Activated CD8-positive, alpha-beta memory T cell treated with anti-CD3 and anti-CD28 coated beads for 36 hours (primary cell): Measurements from ENCODE around the gene CDK3. TPM values are rescaled to one million over a fixed set of nuclear protein-coding genes. Genes with fewer than 3 reads are reported as not detected.

Source experiments
- CTCF ChIA-PET: fragments of 350-600 bp; sonication (Branson Sonifier 250); formaldehyde crosslinking; loops from one replicate; lab custom pipeline; 2021; ENCODE audit warnings: antibody characterized with exemption; lab: Charles Lee
- POLR2A ChIA-PET: fragments of 350-600 bp; sonication (Branson Sonifier 250); formaldehyde crosslinking; loops from one replicate; lab custom pipeline; 2021; ENCODE audit warnings: antibody characterized with exemption; lab: Charles Lee
- total RNA-seq, 2 experiments: library from RNA; stranded (reverse); gene quantifications; one replicate each; pipeline ENCODE4 v1.2.3, GENCODE V29; 2021

CDK3 gene
- total RNA-seq, 2 experiments from 2014 or later = 4.1 to 5.1 TPM

DNA sequence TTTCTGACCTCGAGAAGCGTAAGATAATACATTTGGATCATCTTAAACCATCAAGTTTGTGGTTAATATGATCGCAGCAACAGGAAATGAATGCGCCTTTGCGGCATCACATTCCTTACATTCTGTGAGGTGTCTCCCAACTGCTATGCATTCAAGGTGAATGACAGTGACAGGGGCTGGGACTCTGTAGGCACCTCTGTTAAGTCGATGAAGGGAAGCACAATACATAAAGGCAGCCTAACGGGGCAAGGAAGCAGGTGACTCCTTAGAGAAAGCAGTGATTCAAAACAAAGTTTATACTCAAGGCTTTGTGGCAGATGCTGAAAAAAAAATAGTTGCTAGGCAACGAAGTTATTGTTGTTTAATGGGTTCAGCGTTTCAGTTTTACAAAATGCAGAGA, 48.1 kb downstream of the CDK3 start:
- ChIA-PET POLR2A (no interaction called here), CTCF (no interaction called here)

DNA sequence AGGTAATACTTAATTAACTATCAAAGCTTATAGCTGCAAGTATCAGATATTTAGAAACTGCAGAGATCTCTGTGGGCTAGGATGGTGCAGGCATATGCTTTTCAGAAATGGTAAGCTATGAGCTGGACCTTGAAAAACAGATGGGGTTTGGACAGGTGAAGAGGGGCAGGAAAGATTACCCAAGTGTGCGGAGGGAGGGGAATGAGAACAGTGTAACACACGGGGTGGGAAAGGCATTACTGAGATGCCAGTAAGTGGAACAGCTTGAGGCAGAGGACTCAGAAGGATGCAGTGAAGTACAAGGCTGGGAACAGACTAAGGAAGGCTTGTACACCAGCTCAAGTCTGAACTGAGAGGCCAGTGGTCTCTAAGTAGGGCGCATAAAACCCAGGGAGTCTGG, 48.6 kb downstream of the CDK3 start:
- ChIA-PET POLR2A (no interaction called here), CTCF (interaction anchor here (0.5 to 0.6 kb wide), 2 partner anchors 60 to 161 kb away, joined by 4 to 7 read pairs; no protein-coding TSS in a partner anchor)

DNA sequence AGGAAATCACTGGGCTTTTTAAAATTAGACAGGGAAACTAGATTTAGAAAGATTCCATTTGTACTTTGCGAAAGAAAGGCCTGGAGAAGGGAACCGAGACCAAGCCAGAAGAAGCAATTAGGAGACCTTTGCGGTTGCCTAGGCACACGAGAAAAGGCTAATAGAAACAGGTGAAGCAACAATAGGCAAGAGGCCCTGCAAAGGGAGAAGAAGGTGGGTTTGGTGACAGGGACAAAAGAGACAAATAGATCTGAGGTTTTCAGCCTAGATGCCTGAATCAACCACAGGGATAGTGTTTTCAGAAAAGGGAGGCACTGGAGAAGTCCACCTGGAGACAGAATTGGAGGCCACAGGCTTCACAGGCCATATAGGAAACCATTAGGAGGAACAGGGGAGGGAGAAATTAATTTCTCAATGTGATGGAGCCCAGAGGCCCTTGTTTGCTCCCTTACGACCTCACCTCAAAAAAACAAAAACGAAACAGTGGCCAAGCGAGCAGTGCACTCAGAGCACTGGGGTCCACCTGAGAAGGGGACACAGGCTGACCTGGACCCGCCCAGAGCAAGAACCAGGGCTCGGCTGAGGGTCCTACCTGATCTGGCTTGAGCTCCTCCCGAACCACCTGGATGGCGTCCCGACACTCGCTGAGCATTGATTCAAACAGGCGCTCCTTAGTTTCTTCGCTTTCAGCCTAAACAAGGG, 49.3 kb downstream of the CDK3 start:
- POLR2A ChIA-PET = no interaction called here
- CTCF ChIA-PET = interaction anchor here (0.6 kb wide), 1 partner anchor 60 kb away, joined by 7 read pairs; no protein-coding TSS in a partner anchor

DNA sequence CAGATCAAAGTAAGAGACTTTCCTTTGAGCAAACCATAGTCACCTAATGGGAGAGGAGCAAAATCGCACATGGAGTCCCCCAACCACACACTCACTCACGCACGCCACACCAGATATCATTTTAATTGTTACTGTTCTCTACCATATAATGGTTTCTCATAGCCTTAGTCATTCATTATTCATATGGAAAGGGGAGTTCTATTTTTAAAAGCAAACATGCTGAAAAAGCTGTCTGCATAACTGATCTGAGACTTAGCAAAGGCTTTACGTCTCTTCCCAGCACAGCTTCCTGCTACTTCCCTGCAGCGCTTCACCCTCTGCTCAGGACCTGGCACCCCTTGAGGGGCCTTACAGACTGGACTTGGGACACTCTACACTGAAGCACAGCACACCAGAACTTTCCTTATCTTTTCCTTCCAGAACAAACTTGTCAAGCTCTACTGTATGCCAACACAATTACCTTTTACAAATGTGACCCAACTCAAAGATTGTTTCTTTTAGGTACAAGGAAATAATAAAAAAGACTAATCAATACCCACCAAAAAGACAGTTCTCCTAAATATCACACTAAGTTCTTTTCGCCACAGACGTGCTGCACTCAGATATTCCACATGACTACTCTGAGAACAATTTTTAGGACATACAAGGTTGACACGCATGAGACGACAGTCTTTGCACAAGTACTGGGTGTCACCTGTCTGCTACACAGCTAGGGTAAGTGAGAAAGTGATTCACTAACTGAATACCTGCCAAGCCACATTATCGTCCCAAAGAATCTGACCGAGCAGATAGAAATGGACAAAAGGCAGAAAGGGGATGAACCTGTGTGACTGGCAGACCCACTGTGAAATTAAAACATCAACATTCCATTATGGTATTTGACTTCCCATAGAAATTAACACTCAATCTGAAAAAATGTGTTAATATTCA, 50.1 kb downstream of the CDK3 start:
- CTCF ChIA-PET = interaction anchor here (0.8 kb wide), 1 partner anchor 37 kb away, joined by 3 read pairs; no protein-coding TSS in a partner anchor
- POLR2A ChIA-PET = no interaction called here

DNA sequence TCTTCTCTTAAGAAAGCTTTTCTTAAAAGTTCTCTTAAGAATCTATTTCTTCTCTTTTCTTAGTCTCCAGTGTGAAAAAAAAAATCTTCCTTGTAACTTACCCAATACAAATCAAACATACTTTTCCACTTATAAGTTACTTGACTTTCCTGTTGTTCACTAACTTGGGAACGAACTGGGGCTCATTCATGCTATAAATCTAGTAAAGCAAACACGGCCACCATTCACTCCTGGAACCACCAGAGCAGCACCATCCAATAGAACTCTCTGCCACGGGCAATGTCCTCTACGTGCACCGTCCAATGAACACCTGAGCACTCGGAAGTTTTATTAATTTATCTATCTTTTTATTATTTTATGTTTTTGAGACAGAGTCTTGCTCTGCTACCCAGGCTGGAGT, 50.9 kb downstream of the CDK3 start:
- ChIA-PET CTCF (interaction anchor here (0.6 to 0.8 kb wide), 2 partner anchors 38 to 191 kb away, joined by 3 read pairs; no protein-coding TSS in a partner anchor), POLR2A (no interaction called here)

DNA sequence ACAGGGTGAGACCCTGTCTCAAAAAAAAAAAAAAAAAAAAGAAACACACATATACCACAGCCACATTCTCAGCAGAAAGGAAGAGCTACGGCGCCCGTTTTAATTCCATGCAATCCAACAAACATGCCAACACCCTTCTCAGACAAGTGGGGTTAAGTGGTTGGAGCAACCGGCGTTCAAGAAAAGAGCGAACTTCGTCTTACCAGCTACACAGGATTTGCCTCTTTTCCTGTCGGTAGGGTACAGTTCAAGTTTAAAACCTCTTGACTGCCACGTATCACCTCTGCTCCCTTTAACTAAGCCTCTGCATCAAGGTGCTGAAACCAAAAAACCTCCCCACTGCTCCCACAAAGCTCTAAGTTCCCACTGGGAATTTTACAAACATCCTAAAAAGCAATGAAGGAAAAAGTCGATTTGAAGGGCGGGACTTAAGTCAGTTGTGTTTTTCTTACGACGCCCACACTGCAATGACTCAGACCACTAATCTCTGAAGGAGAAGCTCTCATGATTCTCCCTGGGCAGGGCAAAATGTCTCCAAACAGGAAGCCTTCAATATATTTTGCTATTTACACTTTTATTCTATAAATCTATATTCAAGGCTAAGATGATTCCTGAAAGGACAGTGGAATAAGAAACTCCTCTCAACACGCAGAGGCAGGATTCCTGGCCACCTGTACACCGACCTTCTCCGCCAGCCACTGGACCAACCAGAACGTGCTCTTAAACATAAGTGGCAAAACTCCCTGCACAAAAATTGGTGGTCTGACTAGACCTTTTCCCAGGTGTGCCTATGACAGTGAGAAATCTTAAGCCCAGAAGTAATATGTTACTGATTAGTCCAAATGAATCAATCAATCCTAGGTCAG, 52.8 kb downstream of the CDK3 start:
- ChIA-PET POLR2A (no interaction called here), CTCF (interaction anchor here (0.7 to 1.5 kb wide), 6 partner anchors 24 to 250 kb away, joined by 3 to 5 read pairs (median 3); no protein-coding TSS in a partner anchor)

DNA sequence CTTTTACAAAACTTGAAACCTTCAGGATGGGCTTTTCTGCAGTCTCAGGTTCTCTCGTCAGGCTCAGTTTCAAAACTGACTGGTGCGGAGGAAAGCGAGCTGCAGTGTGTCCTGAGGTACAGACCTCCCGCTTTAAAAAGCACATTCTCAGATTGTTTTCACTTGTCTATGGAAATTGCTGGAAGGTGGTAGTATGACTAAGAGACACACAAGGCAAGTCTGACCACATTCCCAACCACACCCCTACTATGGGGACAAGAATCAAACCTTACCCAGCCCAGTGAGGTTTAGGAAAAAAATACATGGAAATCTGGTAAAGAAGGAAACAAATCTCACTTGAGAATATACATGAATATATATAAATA, 53.4 kb downstream of the CDK3 start:
- POLR2A ChIA-PET = no interaction called here
- CTCF ChIA-PET = interaction anchor here (0.7 to 1.5 kb wide), 3 partner anchors 25 to 226 kb away, joined by 3 read pairs; no protein-coding TSS in a partner anchor

Other genes with a start within 250 kb of the CDK3 start
- gene GALK1, start 235.7 kb upstream of the CDK3 start, total RNA-seq = 10 to 100 TPM; 42.2 to 44.3 TPM
- 10 to 100 TPM; 25.3 to 29.1 TPM for gene UNK, start 216.0 kb upstream of the CDK3 start, total RNA-seq
- gene UNC13D, start 156.5 kb upstream of the CDK3 start, total RNA-seq = 100 to 1,000 TPM; 162 to 165 TPM
- 10 to 100 TPM; 47.8 to 52.9 TPM for gene WBP2, start 145.5 kb upstream of the CDK3 start, total RNA-seq
- gene TRIM47, start 122.3 kb upstream of the CDK3 start, total RNA-seq = 10 to 100 TPM; 15.6 to 17.5 TPM
- gene TRIM65, start 103.9 kb upstream of the CDK3 start, total RNA-seq = 10 to 100 TPM; 39.4 to 39.5 TPM
- gene MRPL38, start 96.0 kb upstream of the CDK3 start, total RNA-seq = 100 to 1,000 TPM; 162 to 166 TPM
- gene FBF1, start 59.8 kb upstream of the CDK3 start, total RNA-seq = 10 to 100 TPM; 21.9 to 23.6 TPM
- gene ACOX1, start 21.7 kb upstream of the CDK3 start, total RNA-seq = 10 to 100 TPM; 28.4 to 33.7 TPM
- 10 to 100 TPM; 15.0 to 15.8 TPM for gene TEN1, start 21.6 kb upstream of the CDK3 start, total RNA-seq
- gene EVPL, start 26.5 kb downstream of the CDK3 start, total RNA-seq = under 1 TPM; 0.10 to 0.21 TPM
- 100 to 1,000 TPM; 130 to 132 TPM for gene SRP68, start 71.7 kb downstream of the CDK3 start, total RNA-seq
- 1 to 10 TPM; 2.2 to 3.1 TPM for gene GALR2, start 73.9 kb downstream of the CDK3 start, total RNA-seq
- gene ZACN, start 78.3 kb downstream of the CDK3 start, total RNA-seq = 1 to 10 TPM; 2.6 to 3.0 TPM
- gene EXOC7, start 102.9 kb downstream of the CDK3 start, total RNA-seq = 10 to 100 TPM; 84.6 to 87.0 TPM
- 1 to 10 TPM in 1 of 2 experiments, under 1 TPM in 1; 0.99 to 1.4 TPM for gene FOXJ1, start 140.4 kb downstream of the CDK3 start, total RNA-seq
- 10 to 100 TPM; 16.0 to 21.1 TPM for gene RNF157, start 239.6 kb downstream of the CDK3 start, total RNA-seq